HG02870 (cell line): ENCODE measurements around the gene PISD.
"Not testable (repeated sequence)": the region's sequence is repeated elsewhere in the genome, so short reads cannot be mapped to it uniquely, and the experiment has no call there.

Experiments
- ATAC-seq: cut with Tn5 transposase; IDR thresholded peaks from one replicate; pipeline ENCODE4 v1.9.1; 2021; ENCODE audit warnings: mild to moderate bottlenecking, moderate library complexity; ENCODE audit not compliant: unreplicated experiment

Gene PISD

GRCh38 chr22:31611061-31611760 is 50.8 kb downstream of the PISD start:
- no peak for ATAC-seq

DNA sequence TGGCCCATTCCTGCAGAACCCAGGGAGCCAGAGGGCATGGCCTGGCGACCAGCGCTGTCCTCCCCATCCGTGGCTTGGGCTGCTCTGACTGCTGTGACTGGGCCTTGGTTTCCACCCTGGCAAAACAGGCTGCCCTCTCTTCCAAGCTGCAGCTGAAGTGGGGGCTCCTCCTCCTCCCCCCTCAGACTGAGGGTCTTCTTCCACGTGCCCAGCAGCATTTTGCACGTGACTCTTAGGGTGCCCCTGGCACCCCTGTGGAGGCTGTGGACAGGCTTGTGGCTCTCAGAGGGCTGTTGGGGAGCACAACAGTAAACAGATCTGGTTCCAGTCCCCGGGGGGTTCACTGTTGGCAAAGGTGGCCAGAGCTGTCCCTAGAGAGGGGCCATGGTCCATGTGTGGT is 51.4 kb downstream of the PISD start:
- no peak for ATAC-seq

- no peak for ATAC-seq
Measured at GRCh38 chr22:31609716-31610115, 52.3 kb downstream of the PISD start.

DNA sequence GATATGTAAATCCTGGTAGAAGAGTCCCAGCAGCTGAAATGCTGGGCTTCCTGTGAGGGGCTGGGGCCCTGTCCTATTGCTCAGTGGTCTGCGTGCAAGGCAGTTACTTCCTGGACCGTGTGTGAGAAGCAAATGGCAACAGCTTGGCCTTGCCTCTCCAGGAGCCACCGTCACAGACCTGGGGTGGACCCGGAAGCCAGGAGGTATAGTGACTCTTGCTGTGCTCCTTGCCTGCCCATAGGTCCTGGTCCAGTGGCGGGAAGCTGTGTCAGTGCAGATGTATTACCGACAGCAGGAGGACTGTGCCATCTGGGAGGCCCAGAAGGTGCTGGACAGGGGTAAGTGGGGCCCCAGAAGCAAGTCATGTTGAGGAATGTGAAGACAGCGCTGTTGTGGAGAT is 54.3 kb downstream of the PISD start:
- ATAC-seq = no peak

- no peak for ATAC-seq
Measured at GRCh38 chr22:31605851-31606585, 56.0 kb downstream of the PISD start.

DNA sequence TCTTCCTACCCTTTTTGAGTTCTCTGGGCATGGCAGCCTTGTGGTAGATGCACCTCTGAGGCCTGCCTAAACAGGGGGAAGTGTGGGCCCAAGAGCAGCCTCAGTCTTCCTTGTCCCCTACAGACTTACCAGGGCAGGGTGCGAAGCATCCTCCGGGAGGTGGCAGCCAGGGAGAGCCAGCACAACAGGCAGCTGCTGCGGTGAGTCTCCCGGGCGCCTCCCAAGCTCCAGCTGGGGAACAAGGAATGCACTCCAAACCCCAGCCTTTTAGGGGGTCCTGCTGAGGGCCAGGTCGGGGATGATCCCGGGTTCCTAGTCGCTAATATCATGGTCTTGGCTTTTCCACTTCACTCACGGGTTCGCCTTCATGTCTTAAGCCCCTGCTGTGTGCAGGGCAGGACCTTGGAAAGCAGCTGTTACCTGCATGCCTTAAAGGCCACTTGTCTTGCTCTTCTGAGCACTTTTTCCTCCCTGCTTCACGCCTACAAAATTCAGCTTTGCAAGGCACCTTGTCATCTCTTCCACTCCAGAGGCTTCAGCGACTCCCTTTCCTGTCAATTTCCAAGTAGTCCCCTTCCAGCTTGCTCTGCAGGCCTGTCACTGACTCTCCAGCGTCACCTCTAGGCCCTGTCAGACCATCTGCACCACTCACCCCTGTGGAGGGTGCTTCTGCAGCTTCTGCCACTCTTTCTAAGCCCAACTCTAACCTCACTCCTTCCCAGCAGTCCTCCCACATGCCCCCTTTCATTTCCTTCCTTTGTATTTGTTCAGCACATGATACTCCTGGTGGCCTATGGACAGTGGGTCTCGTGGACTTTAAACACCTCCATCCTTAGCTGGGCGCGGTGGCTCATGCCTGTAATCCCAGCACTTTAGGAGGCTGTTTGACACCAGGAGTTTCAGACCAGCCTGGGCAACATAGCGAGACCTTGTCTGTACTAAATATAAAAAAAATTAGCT is 57.0 kb downstream of the PISD start:
- no peak for ATAC-seq

GRCh38 chr22:31604137-31604705 is 57.8 kb downstream of the PISD start:
- no peak for ATAC-seq

- ATAC-seq = no peak
Measured at GRCh38 chr22:31603574-31603973, 58.4 kb downstream of the PISD start.

DNA sequence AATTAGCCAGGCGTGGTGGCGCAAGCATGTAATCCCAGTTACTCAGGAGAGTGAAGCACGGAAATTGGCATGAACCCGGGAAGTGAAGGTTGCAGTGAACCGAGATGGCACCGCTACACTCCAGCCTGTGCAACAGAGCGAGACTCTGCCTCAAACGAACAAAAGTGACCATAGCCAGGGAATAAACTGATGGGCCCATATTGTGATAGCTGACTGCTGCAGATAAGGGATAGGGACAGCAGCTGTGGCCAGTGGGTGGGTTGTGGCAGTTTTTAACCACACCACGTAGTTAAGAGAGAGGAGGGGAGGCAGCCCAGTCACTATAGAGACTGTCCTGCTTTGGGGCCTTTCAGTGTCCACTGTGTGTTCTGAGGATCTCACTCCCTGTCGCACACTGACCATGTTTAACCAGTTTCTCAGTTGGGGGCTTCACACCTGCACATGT is 58.9 kb downstream of the PISD start:
- no peak for ATAC-seq

GRCh38 chr22:31602259-31602952 is 59.6 kb downstream of the PISD start:
- no peak for ATAC-seq

GRCh38 chr22:31595271-31595670 is 66.7 kb downstream of the PISD start:
- no peak for ATAC-seq

GRCh38 chr22:31590161-31590560 is 71.9 kb downstream of the PISD start:
- ATAC-seq = not testable (repeated sequence)

- no peak for ATAC-seq
Measured at GRCh38 chr22:31588970-31589675, 72.9 kb downstream of the PISD start.

DNA sequence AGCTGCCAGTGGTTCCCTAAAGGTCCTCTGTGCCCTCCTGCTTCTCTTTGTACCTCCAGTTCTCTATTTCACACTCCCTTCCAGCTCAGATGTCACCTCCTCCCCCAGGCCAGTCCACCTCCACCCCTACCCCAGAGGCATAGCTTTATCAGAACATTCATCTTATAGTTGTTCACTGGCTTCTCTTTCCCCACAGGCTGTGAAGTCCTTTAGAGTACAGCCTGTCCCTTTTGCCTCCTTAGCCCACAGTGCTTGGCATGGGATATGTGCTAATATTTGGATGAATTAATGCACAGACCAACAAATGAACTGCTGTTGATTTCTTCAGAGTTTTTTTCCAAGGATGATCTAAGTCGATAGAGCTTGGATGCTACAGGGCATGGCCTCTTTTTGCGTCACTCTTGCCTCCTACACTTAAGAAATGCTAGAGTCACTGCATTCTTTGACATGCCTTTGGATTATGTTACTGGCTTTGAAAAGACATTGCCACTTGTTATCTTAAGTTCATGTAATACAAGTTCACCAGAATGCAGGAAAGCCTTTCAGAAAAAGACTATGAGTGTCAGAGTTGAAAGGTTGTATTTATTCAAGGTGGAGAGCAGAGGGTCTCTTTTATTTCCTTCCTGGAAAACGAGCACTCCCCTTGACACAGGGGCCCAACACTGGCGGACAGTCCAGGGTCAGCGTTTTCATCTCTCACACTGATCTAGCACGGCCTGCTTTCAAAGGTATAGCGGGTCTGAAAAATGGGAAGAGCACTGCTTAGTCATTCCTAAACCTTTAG is 75.7 kb downstream of the PISD start:
- ATAC-seq = no peak

- no peak for ATAC-seq
Measured at GRCh38 chr22:31585161-31585859, 76.7 kb downstream of the PISD start.

- no peak for ATAC-seq
Measured at GRCh38 chr22:31584804-31585160, 77.2 kb downstream of the PISD start.

GRCh38 chr22:31583861-31584485 is 78.0 kb downstream of the PISD start:
- ATAC-seq = no peak

DNA sequence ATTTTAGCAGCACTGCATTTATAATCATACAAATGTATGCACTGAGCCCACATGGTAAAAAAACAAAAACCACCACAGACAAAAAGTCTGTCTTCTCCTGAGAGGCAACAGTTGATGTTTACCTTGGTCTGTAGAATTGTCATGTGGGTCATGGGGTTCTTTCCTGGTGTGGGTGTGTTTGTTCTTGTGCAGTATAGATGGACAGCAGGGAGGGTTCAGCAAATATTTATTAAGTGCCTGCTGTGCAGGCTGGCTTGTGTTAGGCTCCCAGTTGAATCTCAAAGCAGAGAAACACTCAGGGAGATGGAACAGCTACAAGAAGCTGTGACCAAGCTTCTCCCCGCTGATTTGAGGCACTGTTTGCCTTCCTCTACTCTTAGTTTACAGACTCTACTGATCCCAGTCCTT is 82.2 kb downstream of the PISD start:
- no peak for ATAC-seq
